KG1 (cell line): ENCODE results near the gene CFLAR.
"Not testable (repeated sequence)": the region's sequence is repeated elsewhere in the genome, so short reads cannot be mapped to it uniquely, and the experiment has no call there.

ENCODE experiments used
- DNase-seq: peaks from one replicate; lab custom pipeline; 2025; lab: John Stamatoyannopoulos, UW

The CFLAR gene

GRCh38 chr2:201118961-201119854 lies 3.2 kb downstream of the CFLAR start:
- DNase-seq: no peak

DNA sequence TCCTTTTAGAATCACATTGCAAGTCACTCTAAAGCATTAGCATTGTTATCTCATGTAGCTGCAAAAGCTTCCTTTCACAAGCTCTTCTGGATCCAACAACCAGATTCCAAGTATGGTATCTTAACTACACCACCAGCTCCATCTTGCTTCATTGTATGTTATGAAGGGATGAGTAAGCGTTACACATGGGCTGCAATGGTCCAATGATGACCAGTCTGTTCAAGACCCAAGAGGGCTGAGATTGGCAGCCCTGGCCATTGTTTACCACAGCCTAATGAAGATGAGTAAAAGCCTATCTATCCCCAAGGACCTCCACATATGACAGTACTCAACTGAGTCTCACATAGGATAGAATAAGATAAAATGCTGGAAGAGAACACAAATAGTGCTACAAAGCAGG lies 6.3 kb downstream of the CFLAR start:
- DNase-seq: no peak

DNA sequence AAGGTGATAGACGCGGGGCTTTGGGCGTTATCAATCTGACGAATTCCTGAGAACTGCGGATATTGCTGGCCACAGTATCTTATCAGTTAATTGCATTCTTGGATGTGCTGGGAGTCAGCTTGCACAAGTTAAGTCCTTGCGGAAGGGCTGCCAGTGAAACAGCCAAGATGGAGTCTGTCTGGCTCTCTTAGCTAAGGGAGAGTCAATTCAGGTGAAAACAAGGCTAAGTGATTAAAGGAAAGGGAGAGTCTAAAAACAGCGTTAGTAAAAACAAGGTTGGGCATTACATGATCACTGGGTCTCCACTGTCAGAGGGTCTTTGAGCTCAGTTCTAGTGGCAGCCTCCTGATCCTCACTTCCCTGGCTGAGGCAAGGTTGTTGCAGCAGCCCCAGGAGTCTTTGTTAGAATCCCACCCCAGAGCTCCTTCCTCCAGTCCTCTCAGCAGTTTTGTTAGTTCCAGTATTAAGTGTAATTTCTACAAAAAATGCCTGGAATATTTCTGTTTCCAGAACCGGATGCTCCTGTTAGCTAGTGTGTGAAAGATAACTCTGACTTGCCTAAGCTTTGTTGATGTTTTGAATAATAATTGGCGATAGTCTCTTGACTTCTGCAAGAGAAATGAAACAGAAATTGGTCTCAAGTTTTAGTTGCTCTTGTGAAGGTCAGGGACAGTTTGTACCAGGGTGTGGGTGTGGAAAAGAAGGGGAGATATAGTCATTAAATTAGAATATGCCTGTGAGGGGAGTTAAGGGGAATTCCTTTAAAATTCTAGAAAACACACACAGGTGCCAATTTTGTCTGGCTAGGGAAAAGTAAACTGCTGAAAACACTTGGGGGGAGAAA lies 10.6 kb downstream of the CFLAR start:
- no peak for DNase-seq

DNA sequence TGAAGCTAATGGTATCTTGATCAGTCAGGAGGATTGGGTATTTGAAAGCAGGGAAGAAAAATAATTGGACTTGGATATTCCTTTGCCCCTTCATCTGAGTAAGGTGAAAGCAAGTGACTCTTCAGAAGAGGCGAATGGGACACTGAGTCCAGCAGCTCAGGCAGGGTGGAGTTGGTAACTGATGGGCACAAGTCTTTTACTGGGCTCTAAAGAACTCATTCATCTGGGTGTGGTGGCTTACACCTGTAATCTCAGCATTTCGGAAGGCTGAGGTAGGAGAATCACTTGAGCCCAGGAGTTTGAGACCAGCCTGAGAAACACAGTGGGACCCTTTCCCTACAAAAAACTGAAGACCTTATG lies 11.2 kb downstream of the CFLAR start:
- no peak for DNase-seq

DNA sequence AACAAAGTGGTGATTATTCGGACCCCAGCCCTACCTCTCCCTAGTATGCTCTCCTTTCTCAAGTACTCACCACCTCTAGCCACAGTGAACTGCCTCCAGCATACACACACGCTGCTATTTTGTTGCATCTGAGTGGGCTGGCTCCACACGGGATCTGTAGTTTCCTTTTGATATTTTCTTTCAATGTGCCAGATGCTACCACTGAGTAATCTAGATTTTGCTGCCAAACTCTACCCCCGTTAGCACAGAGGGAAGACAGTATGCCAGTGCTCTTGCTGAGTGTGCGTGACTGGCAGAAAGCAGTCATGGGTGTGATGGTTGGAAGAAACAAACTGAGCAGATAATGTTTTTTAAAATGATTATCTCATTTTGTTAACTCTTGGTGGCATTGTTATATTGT lies 11.6 kb downstream of the CFLAR start:
- no peak for DNase-seq

DNA sequence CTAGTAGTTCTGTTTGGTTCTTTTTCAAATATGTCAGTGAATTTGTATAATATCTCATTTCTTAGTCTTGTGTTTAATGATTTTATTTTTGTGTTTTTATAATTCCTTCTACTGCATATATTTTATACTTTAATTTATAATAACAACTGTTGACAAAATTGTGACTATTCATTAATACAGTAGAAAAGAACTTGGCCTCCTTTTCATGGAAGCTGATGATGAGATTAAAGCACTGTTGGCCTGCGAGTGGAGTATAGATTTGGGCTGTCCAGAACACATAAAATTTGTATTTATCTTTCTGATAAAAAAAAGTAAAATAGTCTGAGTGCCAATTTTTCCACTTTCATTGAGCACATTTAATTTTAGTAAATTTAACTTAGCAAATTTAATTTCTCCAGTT lies 12.1 kb downstream of the CFLAR start:
- no peak for DNase-seq

- no peak for DNase-seq
These were observed 13.1 kb downstream of the CFLAR start for GRCh38 chr2:201128933-201129505.

- no peak for DNase-seq
These were observed 14.7 kb downstream of the CFLAR start for GRCh38 chr2:201130524-201131186.

DNA sequence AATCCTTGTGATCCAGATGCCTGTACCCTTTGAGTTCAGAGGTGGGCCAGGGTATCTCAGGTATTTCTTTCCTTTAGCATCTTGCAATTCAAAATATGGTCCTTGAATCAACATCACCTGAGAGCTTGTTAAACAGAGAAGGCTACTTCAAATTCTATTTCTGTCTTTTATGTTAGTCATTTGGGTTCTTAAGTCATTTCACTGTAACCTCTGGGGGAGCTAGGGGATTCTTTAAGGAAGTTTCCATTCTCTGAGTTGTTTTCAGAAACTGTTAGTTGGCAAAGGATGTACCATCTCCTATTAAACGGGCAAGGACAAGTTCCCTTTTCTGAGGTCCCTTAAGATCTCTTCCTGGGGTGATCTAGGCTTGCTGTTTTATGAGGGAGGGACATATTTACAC lies 16.6 kb downstream of the CFLAR start:
- no peak for DNase-seq

DNA sequence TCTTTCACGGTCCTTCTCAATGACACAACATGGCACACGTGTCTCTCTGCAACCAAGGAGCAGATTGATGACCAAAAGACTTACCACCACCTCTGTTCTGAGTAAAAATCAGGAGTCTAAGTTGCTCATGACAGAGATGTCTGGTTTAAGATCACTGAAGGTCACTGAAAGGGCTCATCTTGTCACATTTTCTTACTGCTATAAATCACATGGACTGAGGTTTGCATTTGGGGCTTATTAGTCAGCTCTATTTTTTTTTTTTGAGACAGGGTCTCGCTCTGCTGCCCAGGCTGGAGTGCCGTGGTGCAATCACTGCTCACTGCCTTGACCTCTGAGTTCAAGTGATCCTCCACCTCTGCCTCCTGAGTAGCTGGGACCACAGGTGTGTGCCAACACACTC lies 19.4 kb downstream of the CFLAR start:
- no peak for DNase-seq

DNA sequence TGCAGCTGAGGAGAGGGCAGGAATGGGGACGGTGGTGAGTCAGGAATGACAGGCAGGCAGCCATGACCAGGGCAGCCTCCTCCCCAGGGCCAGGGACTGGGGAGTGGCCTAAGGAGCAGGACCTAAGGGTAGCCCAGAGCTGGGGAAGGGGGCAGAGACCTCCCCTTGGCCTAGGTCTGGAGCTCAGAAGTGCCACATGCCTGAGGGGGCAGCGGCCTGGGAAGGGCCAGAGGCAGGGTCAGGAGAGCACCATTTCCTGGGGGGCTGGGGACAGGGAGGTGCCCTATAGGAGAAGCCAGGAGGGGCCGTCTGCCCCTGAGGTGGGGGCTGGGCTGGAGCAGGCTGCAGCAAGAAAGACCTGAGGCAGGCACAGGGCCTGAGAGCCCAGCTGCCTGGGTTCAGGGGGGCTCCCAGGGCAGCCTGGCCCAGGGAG lies 20.9 kb downstream of the CFLAR start:
- DNase-seq: no peak

GRCh38 chr2:201137505-201138400 lies 21.8 kb downstream of the CFLAR start:
- DNase-seq: no peak

DNA sequence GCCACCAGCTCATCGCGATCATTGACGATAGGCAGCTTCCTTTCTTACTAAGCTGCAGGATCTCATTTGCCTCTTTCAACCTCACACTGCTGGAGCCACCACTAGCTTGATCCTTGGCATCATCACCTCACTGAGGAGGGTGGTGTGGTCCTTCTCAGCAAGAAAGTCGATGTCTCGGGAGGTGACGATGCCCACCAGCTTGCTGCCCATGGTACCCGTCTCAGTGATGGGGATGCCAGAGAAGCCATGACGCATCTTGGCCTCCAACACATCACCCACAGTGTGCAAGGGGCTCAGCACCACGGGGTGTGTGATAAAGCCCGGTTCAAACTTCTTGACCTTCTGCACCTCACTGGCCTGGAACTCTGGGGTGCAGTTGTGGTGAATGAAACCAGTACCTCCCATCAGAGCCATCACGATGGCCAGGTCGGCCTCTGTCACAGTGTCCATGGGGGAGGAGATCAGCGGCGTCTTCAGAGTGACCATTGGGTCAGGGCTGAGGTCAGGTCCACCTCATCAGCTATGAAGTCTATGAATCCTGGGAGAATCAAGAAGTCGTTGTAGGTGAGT lies 22.5 kb downstream of the CFLAR start:
- DNase-seq: no peak

DNA sequence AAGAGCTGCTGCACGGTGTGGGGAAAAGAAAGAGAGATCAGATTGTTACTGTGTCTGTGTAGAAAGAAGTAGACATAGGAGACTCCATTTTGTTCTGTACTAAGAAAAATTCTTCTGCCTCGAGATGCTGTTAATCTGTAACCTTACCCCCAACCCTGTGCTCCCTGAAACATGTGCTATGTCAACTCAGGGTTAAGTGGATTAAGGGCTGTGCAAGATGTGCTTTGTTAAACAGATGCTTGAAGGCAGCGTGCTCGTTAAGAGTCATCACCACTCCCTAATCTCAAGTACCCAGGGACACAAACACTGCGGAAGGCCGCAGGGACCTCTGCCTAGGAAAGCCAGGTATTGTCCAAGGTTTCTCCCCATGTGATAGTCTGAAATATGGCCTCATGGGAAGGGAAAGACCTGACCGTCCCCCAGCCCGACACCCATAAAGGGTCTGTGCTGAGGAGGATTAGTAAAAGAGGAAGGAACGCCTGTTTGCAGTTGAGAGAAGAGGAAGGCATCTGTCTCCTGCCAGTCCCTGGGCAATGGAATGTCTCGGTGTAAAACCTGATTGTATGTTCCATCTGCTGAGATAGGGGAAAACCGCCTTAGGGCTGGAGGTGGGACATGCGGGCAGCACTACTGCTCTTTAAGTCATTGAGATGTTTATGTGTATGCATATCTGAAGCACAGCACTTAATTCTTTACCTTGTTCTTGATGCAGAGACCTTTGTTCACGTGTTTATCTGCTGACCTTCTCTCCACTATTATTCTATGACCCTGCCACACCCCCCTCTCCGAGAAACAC lies 23.2 kb downstream of the CFLAR start:
- not testable (repeated sequence) for DNase-seq

DNA sequence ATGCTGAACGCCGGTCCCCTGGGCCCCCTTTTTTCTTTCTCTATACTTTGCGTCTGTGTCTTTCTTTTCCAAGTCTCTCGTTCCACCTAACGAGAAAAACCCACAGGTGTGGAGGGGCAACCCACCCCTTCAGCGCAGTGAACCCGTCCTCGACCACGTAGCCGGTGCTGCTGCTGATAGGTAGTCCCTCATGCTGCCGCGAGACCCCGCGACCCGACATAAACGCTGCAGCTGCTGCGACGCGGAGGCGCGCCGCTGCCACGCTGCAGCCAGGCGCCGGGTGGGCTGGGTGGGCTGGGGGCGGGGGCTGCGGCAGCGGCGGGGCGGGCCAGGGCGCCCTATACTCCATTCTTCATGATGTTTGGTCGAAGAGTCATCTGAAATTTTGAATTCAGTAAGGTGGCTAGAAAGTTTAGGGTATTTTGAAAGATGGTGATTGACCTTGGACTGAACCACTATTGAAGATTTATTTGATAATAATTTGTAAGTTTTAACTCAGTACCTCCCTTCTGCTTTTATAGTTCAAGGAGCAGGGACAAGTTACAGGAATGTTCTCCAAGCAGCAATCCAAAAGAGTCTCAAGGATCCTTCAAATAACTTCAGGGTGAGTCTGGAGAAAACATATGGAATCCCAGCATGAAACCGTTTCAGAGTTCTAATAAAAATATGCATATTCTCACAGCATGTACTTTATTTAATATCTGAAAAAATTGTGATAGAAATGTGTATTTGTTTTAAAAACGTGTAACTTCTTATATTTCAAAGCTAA lies 24.1 kb downstream of the CFLAR start:
- DNase-seq: no peak

GRCh38 chr2:201144101-201145051 lies 28.4 kb downstream of the CFLAR start:
- DNase-seq: no peak

DNA sequence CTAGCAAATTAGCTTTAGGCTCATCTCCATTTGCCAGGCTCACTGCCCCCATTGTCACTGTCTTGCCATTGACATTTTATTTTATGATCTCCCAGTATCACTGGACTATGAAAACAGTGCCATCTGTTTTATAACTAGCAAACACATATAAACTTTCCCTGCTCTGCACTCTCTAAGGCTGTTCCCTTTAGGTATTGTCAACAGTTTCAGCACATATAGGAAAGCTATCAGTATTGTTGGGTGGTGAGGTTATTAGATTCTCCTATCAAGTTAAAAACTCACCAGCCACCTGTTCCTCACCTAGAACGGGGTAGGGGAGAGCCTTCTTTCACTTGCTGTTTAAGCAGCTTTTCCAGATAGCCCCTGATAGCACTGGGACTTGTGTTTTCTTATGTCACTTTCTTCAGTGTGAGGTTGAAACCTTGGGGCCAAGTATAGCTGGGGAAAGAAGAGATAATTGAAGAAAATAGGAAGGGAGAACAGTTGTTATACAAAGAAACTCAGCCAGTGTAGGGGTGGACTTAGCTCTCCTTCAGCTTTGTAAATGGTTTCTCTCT lies 32.5 kb downstream of the CFLAR start:
- no peak for DNase-seq
